GM10248 (cell line): ENCODE data around the gene MBTPS2.

Experiments used
- CTCF ChIA-PET: fragments of 300-600 bp; sonication (Branson Sonifier 250); formaldehyde crosslinking; extraction: SDS; loops from one replicate; lab custom pipeline; 2021; ENCODE audit warnings: antibody characterized with exemption; lab: Yijun Ruan, JAX
- POLR2A ChIA-PET: fragments of 350-650 bp; sonication (Branson Sonifier 250); formaldehyde crosslinking; extraction: SDS; loops from one replicate; lab custom pipeline; 2020; ENCODE audit warnings: antibody characterized with exemption; lab: Yijun Ruan, JAX
- DNase-seq: peaks from one replicate; pipeline ENCODE4 v3.0.0; 2012; ENCODE audit errors: extremely low spot score
- TF ChIP-seq, protein P1 (sequence below): IDR thresholded peaks from 2 replicates; pipeline ENCODE4 v1.5.1; 2012; ENCODE audit warnings: mild to moderate bottlenecking, low read depth; ENCODE audit errors: extremely low read depth, missing control alignments, control extremely low read depth

MBTPS2 gene

DNA sequence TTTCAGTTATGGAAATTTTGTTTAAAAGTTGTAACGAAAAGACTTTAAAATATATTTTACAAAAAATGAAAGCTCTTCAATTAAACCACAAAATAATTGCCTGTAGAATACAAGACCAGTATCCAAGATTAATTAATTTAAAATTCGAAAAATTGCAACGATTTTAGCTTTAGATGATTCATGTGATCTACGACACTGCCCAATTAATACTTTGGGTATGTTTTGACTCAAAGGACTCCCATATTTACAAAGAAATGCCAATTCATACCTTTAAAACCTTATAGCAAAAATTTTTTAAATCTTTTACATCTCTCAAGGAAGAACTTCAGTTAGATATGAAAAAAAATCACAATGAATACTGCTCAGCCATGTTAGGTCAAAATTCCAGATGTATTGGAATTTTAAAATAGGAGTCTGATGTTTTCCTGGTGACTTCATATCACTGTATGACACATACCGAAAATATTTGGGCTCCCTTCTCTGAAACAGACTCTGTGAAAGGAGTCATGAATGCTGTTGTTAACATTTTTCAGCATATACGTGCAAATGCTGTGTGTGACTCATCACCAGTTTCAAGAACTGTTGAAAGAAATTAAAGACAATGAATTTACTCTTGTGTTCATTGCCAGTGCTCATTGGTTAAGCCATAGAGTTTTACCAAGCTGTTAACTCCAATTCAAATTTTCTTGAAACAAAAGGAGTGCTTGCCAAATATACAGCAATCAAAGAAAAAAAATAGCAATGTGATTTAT, 87.3 kb downstream of the MBTPS2 start:
- CTCF ChIA-PET, result interaction anchor here (1.3 kb wide), 1 partner anchor 15 kb away, joined by 3 read pairs; no protein-coding TSS in a partner anchor
- peak; percentile 24 for DNase-seq
- TF ChIP-seq, protein P1, sequence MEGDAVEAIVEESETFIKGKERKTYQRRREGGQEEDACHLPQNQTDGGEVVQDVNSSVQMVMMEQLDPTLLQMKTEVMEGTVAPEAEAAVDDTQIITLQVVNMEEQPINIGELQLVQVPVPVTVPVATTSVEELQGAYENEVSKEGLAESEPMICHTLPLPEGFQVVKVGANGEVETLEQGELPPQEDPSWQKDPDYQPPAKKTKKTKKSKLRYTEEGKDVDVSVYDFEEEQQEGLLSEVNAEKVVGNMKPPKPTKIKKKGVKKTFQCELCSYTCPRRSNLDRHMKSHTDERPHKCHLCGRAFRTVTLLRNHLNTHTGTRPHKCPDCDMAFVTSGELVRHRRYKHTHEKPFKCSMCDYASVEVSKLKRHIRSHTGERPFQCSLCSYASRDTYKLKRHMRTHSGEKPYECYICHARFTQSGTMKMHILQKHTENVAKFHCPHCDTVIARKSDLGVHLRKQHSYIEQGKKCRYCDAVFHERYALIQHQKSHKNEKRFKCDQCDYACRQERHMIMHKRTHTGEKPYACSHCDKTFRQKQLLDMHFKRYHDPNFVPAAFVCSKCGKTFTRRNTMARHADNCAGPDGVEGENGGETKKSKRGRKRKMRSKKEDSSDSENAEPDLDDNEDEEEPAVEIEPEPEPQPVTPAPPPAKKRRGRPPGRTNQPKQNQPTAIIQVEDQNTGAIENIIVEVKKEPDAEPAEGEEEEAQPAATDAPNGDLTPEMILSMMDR, result no peak
- POLR2A ChIA-PET, result no interaction called here

DNA sequence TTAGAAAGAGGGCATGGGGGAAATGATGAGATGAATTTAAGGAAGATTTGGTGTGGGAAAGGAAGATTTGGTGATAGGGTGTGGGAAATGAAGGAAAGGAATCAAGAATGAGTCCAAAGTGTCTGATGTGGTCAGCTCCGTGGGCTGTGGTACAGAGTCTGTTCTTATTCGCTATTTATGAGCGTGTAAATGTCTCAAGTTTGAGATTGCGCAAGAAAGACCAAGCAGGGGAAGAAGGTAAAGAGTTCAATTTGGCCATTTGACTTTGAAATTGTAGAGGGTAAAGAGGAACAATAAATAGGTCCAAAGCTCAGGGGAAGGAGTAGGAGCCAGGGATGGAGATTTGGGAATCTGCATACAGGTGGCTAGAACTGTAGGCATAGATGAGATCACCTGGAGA, 89.8 kb downstream of the MBTPS2 start:
- POLR2A ChIA-PET, result no interaction called here
- TF ChIP-seq, protein P1, result no peak
- CTCF ChIA-PET, result no interaction called here

GRCh38 chrX:21930986-21931385, 91.6 kb downstream of the MBTPS2 start:
- DNase-seq, result no peak
- CTCF ChIA-PET, result no interaction called here
- TF ChIP-seq, protein P1, result no peak
- POLR2A ChIA-PET, result no interaction called here

More for the DNA sequence above, 89.8 kb downstream of the MBTPS2 start:
- DNase-seq, result no peak

DNA sequence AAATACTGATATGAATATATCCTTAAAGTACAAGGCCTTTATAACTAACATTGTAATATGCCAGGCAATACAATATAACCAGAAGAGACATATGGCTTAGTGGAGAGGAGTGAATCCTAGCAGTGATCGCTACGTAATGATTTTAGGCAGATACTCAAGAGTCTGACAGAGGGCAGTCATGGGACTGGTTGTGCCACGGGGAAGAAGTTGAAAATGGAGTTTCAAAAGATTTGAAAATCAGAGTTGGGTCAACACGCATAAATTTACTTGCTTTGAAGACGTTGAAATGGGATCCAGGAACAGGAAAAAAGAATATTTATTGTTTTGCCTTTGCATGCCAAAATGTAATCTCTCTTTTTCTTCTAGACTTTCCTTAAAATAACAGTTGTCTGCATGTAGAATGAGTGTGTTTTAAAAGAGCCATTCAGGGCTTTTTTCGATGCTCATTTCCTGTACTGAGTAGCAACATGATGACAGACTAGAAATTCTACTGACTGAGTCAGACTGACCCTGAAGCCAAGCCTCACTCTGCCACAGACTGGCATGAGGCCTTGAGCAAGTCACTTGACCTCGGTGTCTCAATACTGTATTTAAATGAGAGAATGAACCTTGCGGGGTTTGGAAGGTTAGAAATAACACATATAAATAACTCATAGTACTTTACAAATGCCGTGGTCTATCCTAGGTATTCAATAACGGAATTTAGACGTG, 93.0 kb downstream of the MBTPS2 start:
- ChIA-PET CTCF (no interaction called here), POLR2A (no interaction called here)
- TF ChIP-seq, protein P1, result no peak
- no peak for DNase-seq

DNA sequence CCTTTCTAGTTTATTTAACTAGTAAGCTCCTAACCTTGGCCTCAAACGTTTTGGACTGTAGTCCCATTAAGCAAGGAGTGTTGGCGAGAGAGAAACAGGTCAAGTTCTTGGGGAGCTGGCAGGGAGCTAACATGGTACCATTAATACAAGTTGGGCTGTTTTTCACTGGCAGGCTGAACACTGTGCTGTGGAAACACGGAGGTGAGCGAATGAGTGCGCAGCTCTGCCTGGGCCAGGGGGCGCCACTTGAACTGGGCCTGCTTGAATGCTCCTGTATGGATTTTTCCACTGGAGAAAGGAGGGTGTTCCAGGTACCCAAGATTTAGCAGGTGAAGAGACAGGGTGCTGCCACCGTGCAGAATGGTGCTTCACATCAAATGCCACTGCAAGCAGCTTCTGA, 93.7 kb downstream of the MBTPS2 start:
- TF ChIP-seq, protein P1, result no peak
- DNase-seq, result no peak
- CTCF ChIA-PET, result no interaction called here
- POLR2A ChIA-PET, result no interaction called here

DNA sequence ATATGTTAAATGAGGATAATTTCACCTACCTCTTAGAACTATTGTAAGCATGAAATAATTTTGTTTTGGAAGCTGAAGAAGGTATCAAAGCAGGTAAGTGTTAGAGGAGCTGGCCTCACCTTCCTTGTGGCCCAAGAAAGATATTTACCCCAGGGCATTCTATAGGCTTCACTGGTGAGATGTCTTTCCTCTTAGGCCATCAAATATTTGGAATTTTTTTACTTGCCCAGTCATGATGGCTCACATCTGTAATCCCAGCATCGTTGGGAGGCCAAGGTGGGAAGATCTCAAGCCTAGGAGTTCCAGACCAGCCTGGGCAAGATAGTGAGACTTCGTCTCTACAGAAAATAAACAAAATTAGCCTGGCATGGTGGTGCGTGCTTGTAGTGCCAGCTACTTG, 95.0 kb downstream of the MBTPS2 start:
- POLR2A ChIA-PET, result no interaction called here
- CTCF ChIA-PET, result interaction anchor here (0.7 kb wide), 1 partner anchor 8 kb away, joined by 4 read pairs; no protein-coding TSS in a partner anchor
- TF ChIP-seq, protein P1, result no peak
- no peak for DNase-seq
